IPS-NIHi7 (cell line): ENCODE data around the gene C19orf53.

Source experiments
- DNase-seq: peaks from one replicate; pipeline ENCODE4 v3.0.0; 2012; ENCODE audit warnings: mixed read lengths; ENCODE audit errors: extremely low spot score

Gene C19orf53

GRCh38 chr19:13796301-13797057 is 22.2 kb downstream of the C19orf53 start:
- DNase-seq, result peak; percentile 57

- DNase-seq, result no peak
Measured at GRCh38 chr19:13797058-13797440, 22.8 kb downstream of the C19orf53 start.

DNA sequence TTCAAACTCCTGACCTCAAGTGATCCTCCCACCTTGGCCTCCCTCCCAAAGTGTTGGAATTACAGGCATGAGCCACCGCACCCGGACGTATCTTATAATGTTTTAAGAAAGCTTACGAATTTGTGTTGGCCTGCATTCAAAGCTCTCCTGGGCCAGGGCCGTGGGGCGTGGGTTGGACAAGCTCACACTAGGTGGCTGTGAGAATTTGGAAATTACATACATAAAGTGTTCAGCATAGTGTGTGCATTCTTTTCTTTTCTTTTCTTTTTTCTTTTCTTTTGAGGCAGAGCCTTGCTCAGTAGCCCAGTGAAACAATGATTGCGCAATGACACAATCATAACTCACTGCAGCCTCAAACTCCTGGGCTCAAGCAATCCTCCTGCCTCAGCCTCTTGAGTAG is 23.6 kb downstream of the C19orf53 start:
- no peak for DNase-seq

DNA sequence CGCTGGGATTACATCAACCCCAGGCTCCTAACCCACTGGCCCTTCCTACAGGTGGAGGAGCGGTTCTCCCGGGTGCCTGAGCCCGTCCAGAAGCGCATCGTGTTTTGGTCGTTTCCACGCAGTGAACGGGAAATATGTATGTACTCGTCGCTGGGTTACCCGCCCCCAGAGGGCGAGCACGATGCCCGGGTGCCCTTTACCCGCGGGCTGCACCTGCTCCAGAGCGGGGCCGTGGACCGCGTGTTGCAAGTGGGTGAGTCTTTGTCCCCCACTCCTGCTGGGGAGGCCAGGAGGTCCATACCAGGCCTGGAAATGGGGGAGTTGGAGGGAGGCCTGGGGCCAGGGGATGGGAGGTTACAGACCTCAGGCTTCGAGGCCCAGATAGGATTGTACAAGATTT is 25.4 kb downstream of the C19orf53 start:
- no peak for DNase-seq

DNA sequence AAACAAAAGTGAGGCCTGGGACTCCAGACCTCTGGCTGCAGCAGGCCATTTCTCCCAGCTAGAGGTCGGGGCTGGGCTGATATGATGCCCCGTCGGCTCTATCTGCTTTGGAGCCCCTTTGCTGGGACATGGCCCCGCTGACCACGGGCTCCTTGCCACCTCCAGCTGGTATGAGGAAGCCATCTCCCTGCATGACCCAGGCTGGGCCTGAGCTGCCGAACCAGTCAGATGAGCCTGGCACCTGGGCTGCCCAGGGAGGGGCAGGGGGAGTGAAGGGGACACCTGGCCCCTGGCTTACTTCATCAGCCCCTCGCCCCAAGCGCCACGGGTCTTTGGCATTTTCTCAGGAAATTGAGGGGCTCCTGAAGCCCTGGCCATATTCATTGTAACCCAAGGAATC is 28.8 kb downstream of the C19orf53 start:
- no peak for DNase-seq

DNA sequence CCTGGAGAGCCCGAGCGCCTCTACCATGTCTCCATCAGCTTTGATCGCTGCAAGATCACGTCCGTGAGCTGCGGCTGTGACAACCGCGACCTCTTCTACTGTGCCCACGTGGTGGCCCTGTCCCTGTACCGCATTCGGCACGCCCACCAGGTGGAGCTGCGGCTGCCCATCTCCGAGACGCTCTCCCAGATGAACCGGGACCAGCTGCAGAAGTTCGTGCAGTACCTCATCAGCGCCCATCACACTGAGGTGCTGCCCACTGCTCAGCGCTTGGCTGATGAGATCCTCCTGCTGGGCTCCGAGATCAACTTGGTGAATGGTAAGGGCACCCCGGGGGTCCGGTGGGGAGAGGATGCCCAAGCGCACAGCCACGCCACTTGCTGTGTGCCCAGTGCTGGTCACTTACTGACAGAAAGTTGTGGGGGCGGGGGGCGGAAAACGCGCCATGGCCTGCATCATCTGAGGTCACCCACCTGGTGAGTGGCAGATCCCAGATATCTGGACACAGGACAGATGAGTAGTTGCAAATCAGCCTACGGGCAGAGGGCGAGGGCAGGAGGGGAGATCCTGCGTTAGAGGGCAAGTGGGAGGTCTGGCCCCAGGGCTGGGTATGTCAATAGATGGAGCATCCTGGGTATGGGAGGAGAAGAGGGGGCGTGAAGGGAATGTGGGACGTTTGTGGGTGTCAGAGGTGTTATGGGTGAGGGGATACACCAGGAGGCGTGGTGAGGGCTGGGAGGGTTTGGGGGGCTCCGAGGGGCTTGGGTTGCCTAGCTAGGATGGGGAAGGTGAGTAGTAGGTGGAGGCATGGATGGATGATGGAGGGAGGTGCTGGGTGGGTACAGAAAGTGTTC is 30.8 kb downstream of the C19orf53 start:
- peak; percentile 81 for DNase-seq

DNA sequence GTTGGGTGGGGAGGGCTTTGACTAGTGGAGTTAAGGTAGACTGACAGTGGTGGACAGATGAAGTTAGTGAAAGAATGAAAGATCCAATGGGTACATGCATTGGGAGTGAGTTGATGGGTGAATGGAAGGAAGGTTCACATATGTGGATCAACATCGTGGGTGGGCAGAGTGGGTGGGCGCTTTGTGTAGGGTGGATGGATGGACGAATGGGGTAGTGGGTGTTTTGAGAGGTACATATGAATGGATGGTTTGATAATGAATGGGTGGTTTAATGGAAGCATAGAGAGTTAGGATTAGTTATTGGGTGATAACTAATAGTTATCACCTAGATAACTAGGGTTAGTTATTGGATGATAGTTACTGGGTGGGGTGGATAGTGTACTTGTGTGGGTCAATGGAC is 32.5 kb downstream of the C19orf53 start:
- no peak for DNase-seq

- DNase-seq, result no peak
Measured at GRCh38 chr19:13807421-13808021, 33.3 kb downstream of the C19orf53 start.

- no peak for DNase-seq
Measured at GRCh38 chr19:13808856-13809255, 34.6 kb downstream of the C19orf53 start.

DNA sequence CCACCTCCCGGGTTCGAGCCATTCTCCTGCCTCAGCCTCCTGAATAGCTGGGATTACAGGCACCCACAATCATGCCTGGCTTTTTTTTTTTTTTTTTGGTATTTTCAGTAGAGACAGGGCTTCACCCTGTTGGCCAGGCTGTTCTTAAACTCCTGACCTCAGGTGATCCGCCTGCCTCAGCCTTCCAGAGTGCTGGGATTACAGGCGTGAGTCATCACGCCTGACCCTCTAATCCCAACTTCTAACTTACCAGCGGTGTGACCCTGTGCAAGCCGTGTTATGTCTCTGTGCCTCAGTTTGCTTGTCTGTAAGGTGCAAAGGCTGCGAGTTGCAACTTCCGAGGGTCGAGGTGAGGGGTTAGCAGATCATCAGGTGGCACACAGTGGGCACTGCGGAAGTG is 38.3 kb downstream of the C19orf53 start:
- DNase-seq, result no peak

- no peak for DNase-seq
Measured at GRCh38 chr19:13813147-13813546, 38.9 kb downstream of the C19orf53 start.

GRCh38 chr19:13814550-13814949 is 40.3 kb downstream of the C19orf53 start:
- DNase-seq, result no peak

- peak; percentile 93 for DNase-seq
Measured at GRCh38 chr19:13817018-13817614, 42.9 kb downstream of the C19orf53 start.

- peak; percentile 93 for DNase-seq
Measured at GRCh38 chr19:13817615-13818371, 43.5 kb downstream of the C19orf53 start.

- DNase-seq, result no peak
Measured at GRCh38 chr19:13819238-13819637, 45.0 kb downstream of the C19orf53 start.

GRCh38 chr19:13821292-13821691 is 47.0 kb downstream of the C19orf53 start:
- DNase-seq, result no peak

DNA sequence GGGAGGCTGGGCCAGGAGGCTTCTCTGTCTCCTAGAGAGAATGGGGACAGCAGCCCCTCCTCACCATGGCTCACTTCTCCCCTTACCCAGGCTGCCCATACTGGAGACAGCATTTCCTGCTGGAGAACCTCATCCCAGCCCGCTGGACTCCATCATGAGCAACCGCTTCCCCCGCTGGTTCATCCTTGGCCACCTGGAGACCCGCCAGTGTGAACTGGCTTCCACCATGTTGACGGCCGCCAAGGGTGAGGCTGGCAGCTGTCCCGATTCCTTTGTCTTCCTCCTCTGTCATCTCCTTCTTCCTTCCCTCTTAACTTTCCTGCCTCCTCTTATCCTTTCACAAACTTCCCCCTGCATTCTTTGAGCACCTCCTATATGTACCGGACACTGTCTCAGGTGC is 49.0 kb downstream of the C19orf53 start:
- no peak for DNase-seq

DNA sequence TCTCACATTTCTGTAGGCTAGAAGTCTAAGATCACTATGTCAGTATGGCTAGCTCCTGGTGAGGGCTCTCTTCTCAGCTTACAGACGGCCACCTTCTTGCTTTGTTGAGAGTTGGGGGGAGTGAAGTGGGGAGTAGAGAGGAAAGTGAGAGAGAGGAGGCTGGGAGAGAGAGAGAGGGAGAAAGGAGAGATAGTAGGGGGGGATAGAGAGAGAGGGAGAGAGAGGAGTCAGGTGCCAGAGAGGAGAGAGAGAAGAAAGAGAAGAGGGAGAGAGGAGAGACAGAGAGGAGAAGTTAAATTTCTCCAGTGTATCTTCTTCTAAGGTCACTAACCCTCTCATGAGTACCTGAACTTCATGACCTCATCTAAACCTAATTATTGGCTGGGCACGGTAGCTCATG is 49.6 kb downstream of the C19orf53 start:
- no peak for DNase-seq

GRCh38 chr19:13824703-13825102 is 50.4 kb downstream of the C19orf53 start:
- DNase-seq, result no peak

DNA sequence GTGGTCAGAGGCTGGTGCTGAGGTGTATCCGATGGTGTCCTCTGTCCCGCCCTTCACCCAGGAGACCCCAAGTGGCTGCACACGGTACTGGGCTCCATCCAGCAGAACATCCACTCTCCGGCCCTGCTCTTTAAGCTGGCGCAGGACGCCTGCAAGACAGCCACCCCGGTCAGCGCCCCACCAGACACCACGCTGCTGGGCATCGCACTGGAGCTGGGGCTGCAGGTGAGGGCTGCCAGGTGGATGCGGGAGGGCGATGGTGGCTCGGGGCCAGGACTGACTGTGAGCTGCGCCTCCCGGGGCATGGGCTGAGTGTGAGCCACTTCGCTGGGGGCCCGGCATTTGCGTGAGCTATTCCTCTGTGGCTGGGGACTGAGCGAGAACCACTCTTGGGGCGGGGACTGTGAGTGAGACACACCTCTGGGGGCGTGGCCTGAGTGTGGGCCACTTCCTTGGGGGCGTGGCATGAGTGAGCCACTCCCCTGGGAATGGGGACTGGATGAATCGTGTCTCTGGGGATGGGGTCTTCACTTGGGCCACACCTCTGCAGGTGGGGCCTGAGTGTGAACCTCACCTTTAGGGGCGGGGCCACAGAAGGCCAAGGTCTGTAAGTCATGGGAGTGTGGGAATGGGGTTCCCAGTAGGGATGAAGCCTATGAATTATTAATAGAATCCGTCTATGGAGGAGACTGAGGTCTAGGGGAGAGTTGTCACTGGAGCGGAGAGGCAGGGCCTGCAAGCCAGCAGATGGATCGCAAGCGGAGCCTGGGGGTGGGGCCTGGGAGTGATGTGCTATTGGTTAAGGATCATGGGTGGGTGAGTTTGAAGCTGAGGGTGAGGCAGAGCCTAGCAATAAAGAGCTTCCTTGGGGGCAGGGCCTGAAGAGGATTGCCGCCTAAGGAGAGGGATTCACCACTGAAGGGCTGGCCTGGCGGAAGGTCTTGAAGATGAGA is 51.5 kb downstream of the C19orf53 start:
- peak; percentile 81 for DNase-seq
